C4-2B (cell line): ENCODE results near the gene INIP.
A peak's percentile ranks its signal among the peaks of the same experiment; 100 is the strongest.

Experiments used
- H3K27ac ChIP-seq: fragments of 450-650 bp; 2 replicates; pipeline ENCODE4 v1.5.1; 2017
- ZFX ChIP-seq: fragments of 450-650 bp; IDR thresholded peaks from 2 replicates; pipeline ENCODE4 v1.6.1; 2017
- TF ChIP-seq, protein P1 (sequence below): fragments of 450-650 bp; conservative IDR thresholded peaks from 2 replicates; pipeline ENCODE4 v1.5.1; 2017; ENCODE audit warnings: mild to moderate bottlenecking

The INIP gene

DNA sequence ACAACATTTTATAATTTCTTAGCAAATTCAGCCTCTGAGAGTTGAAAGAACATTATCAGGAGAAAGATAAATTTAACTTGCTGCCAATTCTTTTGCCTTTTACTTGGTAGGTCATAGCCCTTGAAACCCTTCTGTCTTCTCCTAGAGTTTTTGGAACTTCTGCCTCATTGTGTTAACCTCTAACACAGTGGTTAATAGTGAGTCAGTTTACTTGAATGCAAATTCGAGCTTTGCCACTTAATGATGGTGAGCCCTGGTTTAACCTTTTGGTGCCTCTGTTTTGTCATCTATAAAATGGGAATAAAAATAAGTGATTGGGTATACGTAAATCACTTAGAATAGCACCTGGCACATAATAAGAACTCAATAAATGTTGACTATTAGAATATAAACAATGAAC lies 1.8 kb upstream of the INIP start:
- TF ChIP-seq, protein P1, sequence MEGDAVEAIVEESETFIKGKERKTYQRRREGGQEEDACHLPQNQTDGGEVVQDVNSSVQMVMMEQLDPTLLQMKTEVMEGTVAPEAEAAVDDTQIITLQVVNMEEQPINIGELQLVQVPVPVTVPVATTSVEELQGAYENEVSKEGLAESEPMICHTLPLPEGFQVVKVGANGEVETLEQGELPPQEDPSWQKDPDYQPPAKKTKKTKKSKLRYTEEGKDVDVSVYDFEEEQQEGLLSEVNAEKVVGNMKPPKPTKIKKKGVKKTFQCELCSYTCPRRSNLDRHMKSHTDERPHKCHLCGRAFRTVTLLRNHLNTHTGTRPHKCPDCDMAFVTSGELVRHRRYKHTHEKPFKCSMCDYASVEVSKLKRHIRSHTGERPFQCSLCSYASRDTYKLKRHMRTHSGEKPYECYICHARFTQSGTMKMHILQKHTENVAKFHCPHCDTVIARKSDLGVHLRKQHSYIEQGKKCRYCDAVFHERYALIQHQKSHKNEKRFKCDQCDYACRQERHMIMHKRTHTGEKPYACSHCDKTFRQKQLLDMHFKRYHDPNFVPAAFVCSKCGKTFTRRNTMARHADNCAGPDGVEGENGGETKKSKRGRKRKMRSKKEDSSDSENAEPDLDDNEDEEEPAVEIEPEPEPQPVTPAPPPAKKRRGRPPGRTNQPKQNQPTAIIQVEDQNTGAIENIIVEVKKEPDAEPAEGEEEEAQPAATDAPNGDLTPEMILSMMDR = no peak
- no peak for TF ChIP-seq ZFX

GRCh38 chr9:112719241-112719691 lies 1.3 kb upstream of the INIP start:
- TF ChIP-seq ZFX = no peak
- TF ChIP-seq, protein P1 = no peak
- H3K27ac ChIP-seq = no peak overlapping the region

More for the DNA sequence above, 1.8 kb upstream of the INIP start:
- no peak overlapping the region for H3K27ac ChIP-seq

GRCh38 chr9:112712678-112713077 lies 5.2 kb downstream of the INIP start:
- H3K27ac ChIP-seq = no peak overlapping the region
- TF ChIP-seq, protein P1 = no peak
- no peak for TF ChIP-seq ZFX

DNA sequence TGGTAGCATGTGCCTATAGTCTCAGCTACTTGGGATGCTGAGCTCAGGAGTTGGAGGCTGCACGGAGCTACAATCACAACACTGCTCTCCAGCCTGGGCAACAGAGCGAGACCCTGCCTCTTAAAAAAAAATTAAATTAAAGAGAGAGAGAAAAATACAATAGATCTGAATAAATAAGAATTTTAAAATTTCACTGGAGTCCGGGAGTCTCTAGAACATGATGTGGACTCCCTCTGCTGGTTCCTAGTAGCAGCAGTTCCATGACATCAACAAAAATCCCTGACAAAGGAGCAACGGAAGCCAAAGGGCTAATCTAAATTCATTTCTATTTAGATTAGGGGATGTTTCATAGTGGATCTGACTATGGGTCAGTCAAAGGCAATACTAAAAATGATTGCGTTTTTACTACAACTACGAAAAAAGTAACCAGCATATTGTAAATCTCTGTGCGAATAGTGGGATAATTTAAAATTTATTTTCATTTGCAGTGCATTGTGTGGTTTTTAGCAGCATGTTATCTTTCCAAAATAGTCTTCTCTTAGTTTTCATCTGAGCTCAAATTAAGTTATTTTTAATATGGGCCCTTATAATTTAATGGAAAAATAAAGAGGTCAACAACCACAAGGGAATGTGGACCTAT lies 6.7 kb downstream of the INIP start:
- no peak overlapping the region for H3K27ac ChIP-seq
- no peak for TF ChIP-seq ZFX
- TF ChIP-seq, protein P1 = peak; percentile 71

DNA sequence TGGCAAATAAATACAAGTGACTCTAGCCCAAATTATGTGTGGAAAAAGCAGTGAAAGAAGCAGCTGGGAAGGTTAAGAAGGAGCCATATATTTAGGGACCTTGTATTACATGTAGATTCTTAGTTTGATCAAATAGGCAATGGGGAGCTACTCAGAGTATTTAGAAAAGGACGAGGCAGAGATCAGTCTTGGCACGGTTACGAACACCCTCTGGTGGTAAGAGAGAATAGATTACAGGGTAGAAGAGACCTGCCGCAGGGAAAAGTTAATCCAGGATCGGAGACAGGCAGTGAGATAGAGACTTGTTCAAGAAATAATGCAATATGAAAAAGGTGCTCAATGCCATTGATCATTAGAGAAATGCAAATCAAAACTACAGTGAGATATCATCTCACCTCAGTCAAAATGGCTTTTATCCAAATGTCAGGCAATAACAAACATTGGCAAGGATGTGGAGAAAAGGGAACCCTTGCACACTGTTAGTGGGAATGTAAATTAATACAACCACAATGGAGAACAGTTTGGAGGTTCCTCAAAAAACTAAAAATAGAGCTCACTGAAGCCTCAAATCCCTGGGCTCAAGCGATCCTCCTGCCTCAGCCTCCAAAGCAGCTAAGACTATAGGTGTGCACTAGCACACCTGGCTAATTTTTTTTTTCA lies 12.0 kb downstream of the INIP start:
- no peak for TF ChIP-seq ZFX
- TF ChIP-seq, protein P1 = peak; percentile 66
- H3K27ac ChIP-seq = no peak overlapping the region

GRCh38 chr9:112703304-112703703 lies 14.6 kb downstream of the INIP start:
- H3K27ac ChIP-seq = no peak overlapping the region
- no peak for TF ChIP-seq ZFX
- TF ChIP-seq, protein P1 = no peak

DNA sequence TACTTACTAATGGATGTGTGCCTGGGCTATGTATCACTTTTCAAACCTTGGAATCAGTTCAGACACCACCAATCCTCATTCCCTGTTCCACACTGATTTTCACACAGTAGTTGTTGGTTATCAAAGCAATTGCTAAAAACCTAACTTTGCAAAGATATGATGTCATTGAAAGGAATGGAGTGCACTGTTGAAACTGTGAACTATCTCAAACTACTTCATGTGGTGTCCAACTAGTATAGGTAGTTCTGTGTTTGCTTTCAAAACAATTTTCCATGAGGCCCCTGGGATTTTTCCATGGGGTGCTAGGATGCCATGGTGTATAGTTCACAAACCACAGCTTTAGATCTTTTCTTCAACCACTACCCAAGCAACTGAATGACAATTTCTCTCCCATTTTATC lies 17.8 kb downstream of the INIP start:
- no peak overlapping the region for H3K27ac ChIP-seq
- TF ChIP-seq ZFX = no peak
- TF ChIP-seq, protein P1 = no peak
